ENCODE measurements around the gene DUSP9.
"Not testable (repeated sequence)": the region's sequence is repeated elsewhere in the genome, so short reads cannot be mapped to it uniquely, and the experiment has no call there.

DUSP9 gene

GRCh38 chrX:153668423-153669173 is 21.6 kb downstream of the DUSP9 start:
- no peak overlapping the region for H3K27ac Mint-ChIP-seq
- H3K27me3 Mint-ChIP-seq, result peaks cover 2% of the 10 kb centered on the region
- no peaks in the 10 kb centered on the region for H3K9me3 Mint-ChIP-seq (ENCODE audit: low read depth)
- no peaks in the 10 kb centered on the region for H3K36me3 Mint-ChIP-seq
- H3K4me1 Mint-ChIP-seq (ENCODE audit: low read depth), result peaks cover 8% of the 10 kb centered on the region
- H3K4me3 Mint-ChIP-seq, result no peak overlapping the region

DNA sequence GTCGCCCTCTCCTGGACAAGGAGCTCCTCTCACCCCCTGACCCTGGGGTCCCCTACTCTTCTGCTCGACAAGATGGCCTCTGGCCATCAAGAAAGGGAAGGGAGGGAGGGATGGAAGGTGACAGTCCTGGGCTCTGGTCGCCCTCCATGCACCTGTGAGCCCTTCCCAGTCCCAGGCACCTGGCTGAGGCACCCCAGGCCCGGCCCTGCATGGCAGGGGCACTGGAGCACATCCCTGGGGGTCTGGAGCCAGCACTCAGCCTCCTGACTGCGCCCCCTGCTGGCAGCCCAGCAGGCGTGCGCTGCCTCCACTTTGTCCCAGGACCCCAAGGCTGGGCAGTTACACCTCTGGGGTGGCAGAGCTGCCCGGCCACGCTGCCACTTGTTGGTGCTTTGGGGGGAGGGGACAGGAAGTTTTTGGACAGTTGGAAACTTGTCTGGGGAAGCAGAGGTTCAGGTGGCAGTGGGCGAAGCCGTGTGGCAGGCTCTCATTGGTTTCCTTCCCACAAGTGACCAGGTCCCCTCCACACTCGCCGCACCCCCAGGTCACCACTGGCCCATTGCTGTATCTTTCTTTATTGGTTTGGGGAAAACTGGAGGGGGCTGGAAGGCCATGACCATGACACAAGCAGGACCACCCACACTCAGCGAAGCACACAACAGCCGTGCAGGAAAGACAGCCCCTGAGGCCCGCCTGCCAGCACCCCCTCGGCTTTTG is 22.3 kb downstream of the DUSP9 start:
- Mint-ChIP-seq H3K36me3 (no peaks in the 10 kb centered on the region), H3K9me3 (ENCODE audit: low read depth) (no peaks in the 10 kb centered on the region), H3K27ac (no peak overlapping the region)

DNA sequence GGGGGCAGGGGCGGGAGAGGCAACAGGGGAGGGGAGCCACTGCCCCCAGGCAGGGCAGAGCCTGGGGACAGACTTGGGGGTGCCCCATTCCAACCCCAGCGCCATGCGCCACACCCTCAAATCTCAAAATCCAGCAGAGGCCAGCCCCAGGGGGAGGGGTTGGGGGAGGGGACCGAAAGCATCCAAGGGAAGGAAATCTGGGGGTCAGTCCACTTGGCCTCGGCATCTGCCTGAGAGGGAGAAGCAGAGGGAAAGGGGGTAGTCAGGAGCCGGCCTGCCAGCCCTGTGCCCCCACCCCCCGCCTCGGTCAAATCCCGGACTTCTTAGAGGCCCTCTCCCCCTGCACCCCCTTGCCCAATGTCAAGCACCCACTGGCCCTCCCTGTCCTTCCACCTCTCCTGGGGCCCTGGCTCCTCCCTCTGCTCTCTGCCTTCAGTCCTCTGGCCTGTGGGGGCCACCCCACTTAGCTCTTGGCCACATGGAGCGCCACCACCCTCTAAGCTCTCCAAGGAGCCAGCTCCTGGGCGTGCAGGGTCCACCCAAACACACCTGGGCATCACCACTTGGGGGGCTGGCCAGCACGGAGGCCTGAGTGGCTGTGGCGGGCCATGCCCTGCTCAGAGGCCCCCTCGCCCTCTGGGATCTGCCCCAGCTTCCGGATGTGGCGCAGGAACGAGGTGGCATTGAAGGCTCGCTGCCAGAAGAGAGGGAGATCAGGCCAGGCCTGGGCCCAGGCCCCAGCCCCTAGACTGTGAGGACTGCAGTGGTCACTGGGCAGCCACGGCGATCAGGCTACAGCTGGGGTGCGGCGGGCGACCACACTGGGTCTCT is 23.1 kb downstream of the DUSP9 start:
- H3K9me3 Mint-ChIP-seq (ENCODE audit: low read depth), result no peaks in the 10 kb centered on the region
- H3K4me1 Mint-ChIP-seq (ENCODE audit: low read depth), result peaks cover 10% of the 10 kb centered on the region
- no peak overlapping the region for H3K27ac Mint-ChIP-seq
- H3K27me3 Mint-ChIP-seq, result peaks cover 8% of the 10 kb centered on the region
- H3K4me3 Mint-ChIP-seq, result no peak overlapping the region
- no peaks in the 10 kb centered on the region for H3K36me3 Mint-ChIP-seq

More for the DNA sequence above, 22.3 kb downstream of the DUSP9 start:
- H3K4me1 Mint-ChIP-seq (ENCODE audit: low read depth), result peaks cover 10% of the 10 kb centered on the region
- H3K27me3 Mint-ChIP-seq, result peaks cover 5% of the 10 kb centered on the region
- no peak overlapping the region for H3K4me3 Mint-ChIP-seq

- Mint-ChIP-seq H3K27ac (no peak overlapping the region), H3K27me3 (peaks cover 8% of the 10 kb centered on the region), H3K4me3 (no peak overlapping the region), H3K9me3 (ENCODE audit: low read depth) (no peaks in the 10 kb centered on the region), H3K36me3 (no peaks in the 10 kb centered on the region), H3K4me1 (ENCODE audit: low read depth) (peaks cover 10% of the 10 kb centered on the region)
These were observed 24.0 kb downstream of the DUSP9 start for GRCh38 chrX:153670748-153671588.

DNA sequence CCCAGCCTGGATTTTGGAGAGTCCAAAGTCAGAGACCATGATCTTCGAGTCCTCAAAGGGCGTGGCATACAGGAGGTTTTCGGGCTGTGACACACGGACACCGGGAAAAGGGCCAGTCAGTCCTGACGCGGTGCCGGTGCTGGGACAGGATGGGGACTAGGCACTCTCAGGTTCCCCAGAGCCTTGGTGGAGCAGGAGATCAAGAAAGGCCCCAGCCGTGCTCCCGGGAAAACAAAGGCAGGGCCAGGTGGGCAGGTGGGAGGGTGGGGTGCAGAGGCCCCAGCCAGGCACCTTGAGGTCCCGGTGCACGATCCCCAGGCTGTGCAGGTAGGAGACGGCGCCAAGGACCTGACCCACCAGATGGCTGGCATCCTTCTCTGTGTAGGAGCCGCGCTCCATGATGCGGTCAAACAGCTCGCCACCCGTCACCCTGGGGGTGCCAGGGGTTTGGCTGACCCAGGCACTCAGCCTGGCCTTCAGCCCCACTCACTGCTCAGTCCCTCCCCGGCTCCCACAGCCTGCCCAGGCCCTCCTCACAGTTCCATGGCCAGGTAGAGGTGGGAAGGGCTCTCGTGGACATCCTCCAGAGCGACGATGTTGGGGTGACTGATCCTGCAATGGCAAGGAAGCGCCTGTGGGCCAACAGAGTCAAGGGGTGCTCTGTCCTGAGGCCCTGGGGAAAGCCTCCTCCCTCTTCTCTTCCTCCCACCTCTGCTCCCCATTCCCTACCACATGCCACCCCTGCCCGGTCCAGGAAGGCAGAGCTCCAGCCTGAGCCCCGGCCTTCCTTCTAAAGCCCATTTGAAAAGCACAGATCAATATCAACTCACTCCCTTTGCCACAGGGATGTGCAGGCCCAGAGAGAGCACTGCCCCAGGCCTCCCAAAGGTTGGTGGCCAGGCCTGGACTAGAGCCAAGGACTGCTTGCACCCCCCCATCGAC is 24.9 kb downstream of the DUSP9 start:
- peaks cover 10% of the 10 kb centered on the region for H3K4me1 Mint-ChIP-seq (ENCODE audit: low read depth)
- no peak overlapping the region for H3K4me3 Mint-ChIP-seq
- no peaks in the 10 kb centered on the region for H3K9me3 Mint-ChIP-seq (ENCODE audit: low read depth)
- H3K27me3 Mint-ChIP-seq, result peaks cover 10% of the 10 kb centered on the region
- H3K27ac Mint-ChIP-seq, result no peak overlapping the region
- no peaks in the 10 kb centered on the region for H3K36me3 Mint-ChIP-seq

GRCh38 chrX:153672531-153673427 is 25.8 kb downstream of the DUSP9 start:
- H3K27ac Mint-ChIP-seq, result no peak overlapping the region
- peak overlapping the region; percentile 60 for H3K4me3 Mint-ChIP-seq
- H3K9me3 Mint-ChIP-seq (ENCODE audit: low read depth), result no peaks in the 10 kb centered on the region
- peaks cover 7% of the 10 kb centered on the region for H3K4me1 Mint-ChIP-seq (ENCODE audit: low read depth)
- peaks cover 10% of the 10 kb centered on the region for H3K27me3 Mint-ChIP-seq
- H3K36me3 Mint-ChIP-seq, result no peaks in the 10 kb centered on the region

GRCh38 chrX:153673428-153674218 is 26.6 kb downstream of the DUSP9 start, which contains the start of gene PNCK:
PNCK (minus strand) TSS chrX:153673813; CDS start chrX:153673076, 737 bp downstream.
- H3K27ac Mint-ChIP-seq, result no peak within 1 kb of the TSS
- no peaks in the 10 kb centered on the region for H3K9me3 Mint-ChIP-seq (ENCODE audit: low read depth)
- peak within 1 kb of the TSS; percentile 60 for H3K4me3 Mint-ChIP-seq
- peaks cover 10% of the 10 kb centered on the region for H3K27me3 Mint-ChIP-seq
- peaks cover 3% of the 10 kb centered on the region for H3K4me1 Mint-ChIP-seq (ENCODE audit: low read depth)
- H3K36me3 Mint-ChIP-seq, result no peaks in the 10 kb centered on the region

GRCh38 chrX:153674219-153674851 is 27.3 kb downstream of the DUSP9 start:
- H3K27ac Mint-ChIP-seq, result no peak overlapping the region
- H3K36me3 Mint-ChIP-seq, result no peaks in the 10 kb centered on the region
- peak overlapping the region; percentile 54 for H3K4me3 Mint-ChIP-seq
- peaks cover 3% of the 10 kb centered on the region for H3K4me1 Mint-ChIP-seq (ENCODE audit: low read depth)
- peaks cover 10% of the 10 kb centered on the region for H3K27me3 Mint-ChIP-seq
- H3K9me3 Mint-ChIP-seq (ENCODE audit: low read depth), result no peaks in the 10 kb centered on the region

DNA sequence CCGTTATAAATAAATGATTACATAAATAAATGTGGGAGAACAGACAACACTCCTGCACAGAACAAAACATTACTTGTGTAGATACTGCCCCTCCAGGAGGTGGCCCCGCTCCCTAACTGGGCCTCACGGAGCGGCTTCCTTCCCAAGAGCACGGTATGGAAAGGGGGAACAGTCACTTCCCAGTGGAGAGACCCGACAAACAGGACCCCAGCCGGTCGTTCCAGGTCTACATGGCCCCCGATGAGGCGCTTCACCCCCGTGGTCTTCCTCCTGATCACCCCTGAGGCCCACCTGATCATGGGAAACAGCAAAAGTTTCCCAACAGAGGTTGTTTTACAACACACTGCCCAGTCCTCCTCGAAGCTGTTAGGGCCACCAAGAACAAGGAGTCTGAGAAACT is 34.2 kb downstream of the DUSP9 start:
- no peaks in the 10 kb centered on the region for H3K4me1 Mint-ChIP-seq (ENCODE audit: low read depth)

GRCh38 chrX:153683486-153683885 is 36.5 kb downstream of the DUSP9 start:
- not testable (repeated sequence) for H3K27ac Mint-ChIP-seq; H3K36me3 Mint-ChIP-seq; H3K27me3 Mint-ChIP-seq; H3K4me3 Mint-ChIP-seq; H3K4me1 Mint-ChIP-seq (ENCODE audit: low read depth); H3K9me3 Mint-ChIP-seq (ENCODE audit: low read depth)

More for the DNA sequence above, 34.2 kb downstream of the DUSP9 start:
- H3K27me3 Mint-ChIP-seq, result peaks cover under 1% of the 10 kb centered on the region
- H3K4me3 Mint-ChIP-seq, result no peak overlapping the region
- no peaks in the 10 kb centered on the region for H3K36me3 Mint-ChIP-seq
- no peaks in the 10 kb centered on the region for H3K9me3 Mint-ChIP-seq (ENCODE audit: low read depth)
- H3K27ac Mint-ChIP-seq, result no peak overlapping the region

- H3K36me3 Mint-ChIP-seq, result no peaks in the 10 kb centered on the region
- no peaks in the 10 kb centered on the region for H3K27me3 Mint-ChIP-seq
- H3K4me3 Mint-ChIP-seq, result no peak overlapping the region
- no peaks in the 10 kb centered on the region for H3K9me3 Mint-ChIP-seq (ENCODE audit: low read depth)
- H3K4me1 Mint-ChIP-seq (ENCODE audit: low read depth), result no peaks in the 10 kb centered on the region
- H3K27ac Mint-ChIP-seq, result no peak overlapping the region
These were observed 37.6 kb downstream of the DUSP9 start for GRCh38 chrX:153684467-153685155.

Measured in activated naive CD8-positive, alpha-beta T cell (primary cell).